Loucy (cell line): ENCODE measurements around the gene WIZ.

Experiments used
- EZH2phosphoT487 ChIP-seq: fragments of 200-600 bp; IDR thresholded peaks from 2 replicates; pipeline ENCODE4 v1.6.1; 2018; ENCODE audit warnings: antibody characterized with exemption, mild to moderate bottlenecking, moderate library complexity, borderline replicate concordance
- TF ChIP-seq, protein P1 (sequence below): fragments of 200-600 bp; sonication (generic); conservative IDR thresholded peaks from 2 replicates; pipeline ENCODE4 v1.5.1; 2014; ENCODE audit warnings: mild to moderate bottlenecking, antibody characterized with exemption, low read length

DNA sequence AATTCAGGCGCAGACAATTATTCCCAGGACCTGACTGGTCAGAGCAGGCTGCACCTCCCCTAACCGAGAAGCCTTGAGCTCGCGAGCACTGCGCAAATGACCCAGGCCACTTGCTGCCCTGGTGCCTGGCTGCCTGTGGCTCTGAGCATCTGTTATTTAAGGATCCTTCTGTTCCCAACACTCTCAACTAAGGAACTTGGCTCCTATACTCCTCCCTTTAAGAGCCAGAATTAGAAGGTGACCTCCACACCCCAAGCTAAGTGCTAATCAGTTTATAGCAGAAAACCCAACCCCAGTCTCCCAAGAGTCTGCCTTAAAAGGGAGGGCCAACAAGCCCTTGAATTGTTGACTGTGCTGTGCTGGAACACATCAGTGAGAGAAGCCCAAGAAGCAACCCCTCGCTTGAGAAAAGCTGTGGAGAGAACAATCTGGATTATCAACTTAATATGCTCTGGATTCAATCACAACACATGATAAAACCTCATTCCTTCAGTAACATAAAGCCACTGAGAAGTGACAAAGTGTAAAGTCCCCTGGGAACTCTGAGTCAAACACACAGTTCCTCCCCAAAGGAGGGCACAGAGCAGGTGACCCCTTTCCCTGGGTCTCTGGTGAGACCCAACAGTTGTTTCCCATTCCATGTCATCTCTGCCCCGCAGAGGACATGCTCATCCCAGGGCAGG is 45.5 kb downstream of the WIZ start:
- TF ChIP-seq, protein P1, sequence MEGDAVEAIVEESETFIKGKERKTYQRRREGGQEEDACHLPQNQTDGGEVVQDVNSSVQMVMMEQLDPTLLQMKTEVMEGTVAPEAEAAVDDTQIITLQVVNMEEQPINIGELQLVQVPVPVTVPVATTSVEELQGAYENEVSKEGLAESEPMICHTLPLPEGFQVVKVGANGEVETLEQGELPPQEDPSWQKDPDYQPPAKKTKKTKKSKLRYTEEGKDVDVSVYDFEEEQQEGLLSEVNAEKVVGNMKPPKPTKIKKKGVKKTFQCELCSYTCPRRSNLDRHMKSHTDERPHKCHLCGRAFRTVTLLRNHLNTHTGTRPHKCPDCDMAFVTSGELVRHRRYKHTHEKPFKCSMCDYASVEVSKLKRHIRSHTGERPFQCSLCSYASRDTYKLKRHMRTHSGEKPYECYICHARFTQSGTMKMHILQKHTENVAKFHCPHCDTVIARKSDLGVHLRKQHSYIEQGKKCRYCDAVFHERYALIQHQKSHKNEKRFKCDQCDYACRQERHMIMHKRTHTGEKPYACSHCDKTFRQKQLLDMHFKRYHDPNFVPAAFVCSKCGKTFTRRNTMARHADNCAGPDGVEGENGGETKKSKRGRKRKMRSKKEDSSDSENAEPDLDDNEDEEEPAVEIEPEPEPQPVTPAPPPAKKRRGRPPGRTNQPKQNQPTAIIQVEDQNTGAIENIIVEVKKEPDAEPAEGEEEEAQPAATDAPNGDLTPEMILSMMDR, result no peak
- no peak for TF ChIP-seq EZH2phosphoT487
